ENCODE measurements around the gene OTOR. TPM values are rescaled to one million over a fixed set of nuclear protein-coding genes. Genes with fewer than 3 reads are reported as not detected.

The OTOR gene
- total and polyA plus RNA-seq, 9 donors = 0.08 to 0.35 (median 0.13) TPM; not detected in 2

- Histone ChIP-seq H3K36me3 (ENCODE audit: control insufficient read depth, insufficient read depth, low read length) (no peaks in the 10 kb centered on the region), H3K9me3 (replicated peaks; ENCODE audit: control insufficient read depth, low read depth, low read length) (no peaks in the 10 kb centered on the region), H3K4me3 (ENCODE audit: low read length) (no peak overlapping the region), H3K27ac (ENCODE audit: low read length) (no peak overlapping the region), H3K4me1 (ENCODE audit: control insufficient read depth, insufficient read depth, low read length) (no peaks in the 10 kb centered on the region), H3K27me3 (ENCODE audit: control insufficient read depth, insufficient read depth, low read length) (no peaks in the 10 kb centered on the region)
- DNase-seq = no peak
- 83% methylated on average over 1 of the region's 3 CpGs for WGBS (ENCODE audit: insufficient coverage)
These were observed 807 bp upstream of the OTOR start for GRCh38 chr20:16747291-16747811.

- H3K27me3 ChIP-seq (ENCODE audit: control insufficient read depth, insufficient read depth, low read length) = peaks cover 2% of the 10 kb centered on the region
- H3K4me1 ChIP-seq (ENCODE audit: control insufficient read depth, insufficient read depth, low read length) = no peaks in the 10 kb centered on the region
- no peak overlapping the region for H3K27ac ChIP-seq (ENCODE audit: low read length)
- no peak overlapping the region for H3K4me3 ChIP-seq (ENCODE audit: low read length)
- DNase-seq = no peak
- WGBS (ENCODE audit: insufficient coverage) = 50% methylated on average over 10 of the region's 11 CpGs
- H3K36me3 ChIP-seq (ENCODE audit: control insufficient read depth, insufficient read depth, low read length) = no peaks in the 10 kb centered on the region
- no peaks in the 10 kb centered on the region for H3K9me3 ChIP-seq (replicated peaks; ENCODE audit: control insufficient read depth, low read depth, low read length)
These were observed 1.4 kb downstream of the OTOR start for GRCh38 chr20:16749573-16749972.

- H3K4me3 ChIP-seq (ENCODE audit: low read length) = no peak overlapping the region
- no peaks in the 10 kb centered on the region for H3K4me1 ChIP-seq (ENCODE audit: control insufficient read depth, insufficient read depth, low read length)
- peaks cover 2% of the 10 kb centered on the region for H3K27me3 ChIP-seq (ENCODE audit: control insufficient read depth, insufficient read depth, low read length)
- no peaks in the 10 kb centered on the region for H3K9me3 ChIP-seq (replicated peaks; ENCODE audit: control insufficient read depth, low read depth, low read length)
- no peak for DNase-seq
- H3K27ac ChIP-seq (ENCODE audit: low read length) = no peak overlapping the region
- no peaks in the 10 kb centered on the region for H3K36me3 ChIP-seq (ENCODE audit: control insufficient read depth, insufficient read depth, low read length)
- no CpG with 5 or more reads among the region's 1 CpG for WGBS (ENCODE audit: insufficient coverage)
These were observed 3.9 kb downstream of the OTOR start for GRCh38 chr20:16752082-16752481.

DNA sequence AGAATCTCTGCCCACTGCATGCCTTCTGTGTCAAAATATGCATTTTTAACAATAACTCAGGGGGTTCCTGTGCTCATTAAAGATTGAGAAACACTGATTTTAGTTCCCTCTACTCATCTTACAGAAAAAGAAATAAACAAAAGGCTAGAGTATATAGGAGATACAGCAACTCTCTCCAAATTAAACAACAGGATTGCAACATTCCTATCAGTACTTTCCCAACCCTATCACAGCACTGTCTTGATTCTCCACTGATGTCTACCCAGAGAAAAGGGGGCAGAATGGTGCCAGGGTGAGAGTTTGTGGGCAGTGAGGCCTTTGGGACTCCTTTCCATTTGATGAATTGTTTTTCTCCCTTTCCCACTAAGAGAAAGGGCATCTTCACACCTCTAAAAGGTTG is 4.7 kb downstream of the OTOR start:
- no peak for DNase-seq
- Histone ChIP-seq H3K9me3 (replicated peaks; ENCODE audit: control insufficient read depth, low read depth, low read length) (no peaks in the 10 kb centered on the region), H3K27me3 (ENCODE audit: control insufficient read depth, insufficient read depth, low read length) (peaks cover 2% of the 10 kb centered on the region), H3K36me3 (ENCODE audit: control insufficient read depth, insufficient read depth, low read length) (no peaks in the 10 kb centered on the region), H3K4me1 (ENCODE audit: control insufficient read depth, insufficient read depth, low read length) (no peaks in the 10 kb centered on the region), H3K27ac (ENCODE audit: low read length) (no peak overlapping the region), H3K4me3 (ENCODE audit: low read length) (no peak overlapping the region)

DNA sequence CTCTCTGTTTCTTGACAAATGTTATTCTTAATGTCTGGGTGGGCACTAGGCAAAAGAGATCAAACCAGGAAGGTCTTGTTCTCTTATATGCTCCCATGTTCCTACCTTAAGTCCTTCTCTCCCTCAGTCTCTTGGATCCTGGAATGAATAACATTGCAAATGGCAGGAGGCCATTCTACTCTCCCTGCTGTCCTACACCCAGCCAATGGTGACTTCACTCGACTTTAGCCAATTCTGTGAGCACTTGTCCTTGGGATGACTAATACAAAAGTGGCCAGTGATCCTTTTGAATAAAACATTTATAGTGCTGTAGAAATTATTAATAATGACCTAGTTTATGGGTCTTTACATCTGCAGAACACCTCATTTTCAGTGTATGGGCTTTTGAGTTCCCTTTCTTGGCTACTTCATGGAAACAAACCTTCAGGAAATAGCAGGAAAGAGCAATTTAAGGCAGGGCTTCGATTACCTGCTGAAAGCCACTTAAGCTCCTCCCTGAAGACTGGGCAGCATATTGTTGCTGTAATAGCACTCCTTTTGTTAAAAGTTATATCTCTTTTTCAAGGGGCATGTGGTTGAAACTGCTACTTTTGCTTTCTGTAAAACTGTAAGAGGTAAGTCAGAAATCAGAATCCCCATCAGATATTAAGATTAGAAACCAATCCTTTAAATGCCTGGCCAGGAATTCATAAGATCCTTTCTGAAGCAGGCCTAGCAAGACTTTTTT is 10.5 kb downstream of the OTOR start:
- H3K4me1 ChIP-seq (ENCODE audit: control insufficient read depth, insufficient read depth, low read length) = peaks cover 7% of the 10 kb centered on the region
- peak; percentile 74 for DNase-seq
- H3K4me3 ChIP-seq (ENCODE audit: low read length) = no peak overlapping the region
- no peaks in the 10 kb centered on the region for H3K27me3 ChIP-seq (ENCODE audit: control insufficient read depth, insufficient read depth, low read length)
- no peaks in the 10 kb centered on the region for H3K9me3 ChIP-seq (replicated peaks; ENCODE audit: control insufficient read depth, low read depth, low read length)
- 0% methylated on average over 1 of the region's 2 CpGs for WGBS (ENCODE audit: insufficient coverage)
- H3K27ac ChIP-seq (ENCODE audit: low read length) = no peak overlapping the region
- no peaks in the 10 kb centered on the region for H3K36me3 ChIP-seq (ENCODE audit: control insufficient read depth, insufficient read depth, low read length)

GRCh38 chr20:16759181-16759563 is 11.0 kb downstream of the OTOR start:
- H3K27me3 ChIP-seq (ENCODE audit: control insufficient read depth, insufficient read depth, low read length) = no peaks in the 10 kb centered on the region
- no peaks in the 10 kb centered on the region for H3K9me3 ChIP-seq (replicated peaks; ENCODE audit: control insufficient read depth, low read depth, low read length)
- H3K4me1 ChIP-seq (ENCODE audit: control insufficient read depth, insufficient read depth, low read length) = peaks cover 7% of the 10 kb centered on the region
- no peak overlapping the region for H3K27ac ChIP-seq (ENCODE audit: low read length)
- no CpG with 5 or more reads among the region's 1 CpG for WGBS (ENCODE audit: insufficient coverage)
- H3K4me3 ChIP-seq (ENCODE audit: low read length) = no peak overlapping the region
- DNase-seq = peak; percentile 28
- no peaks in the 10 kb centered on the region for H3K36me3 ChIP-seq (ENCODE audit: control insufficient read depth, insufficient read depth, low read length)

- WGBS (ENCODE audit: insufficient coverage) = 64% methylated on average over 10 of the region's 11 CpGs
- Histone ChIP-seq H3K27me3 (ENCODE audit: control insufficient read depth, insufficient read depth, low read length) (peaks cover 2% of the 10 kb centered on the region), H3K36me3 (ENCODE audit: control insufficient read depth, insufficient read depth, low read length) (no peaks in the 10 kb centered on the region), H3K27ac (ENCODE audit: low read length) (no peak overlapping the region), H3K4me1 (ENCODE audit: control insufficient read depth, insufficient read depth, low read length) (peaks cover 7% of the 10 kb centered on the region), H3K9me3 (replicated peaks; ENCODE audit: control insufficient read depth, low read depth, low read length) (no peaks in the 10 kb centered on the region), H3K4me3 (ENCODE audit: low read length) (no peak overlapping the region)
- no peak for DNase-seq
These were observed 12.5 kb downstream of the OTOR start for GRCh38 chr20:16760431-16761304.

- Histone ChIP-seq H3K4me1 (ENCODE audit: control insufficient read depth, insufficient read depth, low read length) (peaks cover 7% of the 10 kb centered on the region), H3K4me3 (ENCODE audit: low read length) (no peak overlapping the region), H3K36me3 (ENCODE audit: control insufficient read depth, insufficient read depth, low read length) (no peaks in the 10 kb centered on the region), H3K27ac (ENCODE audit: low read length) (no peak overlapping the region), H3K9me3 (replicated peaks; ENCODE audit: control insufficient read depth, low read depth, low read length) (no peaks in the 10 kb centered on the region), H3K27me3 (ENCODE audit: control insufficient read depth, insufficient read depth, low read length) (peaks cover 2% of the 10 kb centered on the region)
- DNase-seq = peak; percentile 88
- no CpG with 5 or more reads among the region's 3 CpGs for WGBS (ENCODE audit: insufficient coverage)
These were observed 13.2 kb downstream of the OTOR start for GRCh38 chr20:16761305-16761829.

DNA sequence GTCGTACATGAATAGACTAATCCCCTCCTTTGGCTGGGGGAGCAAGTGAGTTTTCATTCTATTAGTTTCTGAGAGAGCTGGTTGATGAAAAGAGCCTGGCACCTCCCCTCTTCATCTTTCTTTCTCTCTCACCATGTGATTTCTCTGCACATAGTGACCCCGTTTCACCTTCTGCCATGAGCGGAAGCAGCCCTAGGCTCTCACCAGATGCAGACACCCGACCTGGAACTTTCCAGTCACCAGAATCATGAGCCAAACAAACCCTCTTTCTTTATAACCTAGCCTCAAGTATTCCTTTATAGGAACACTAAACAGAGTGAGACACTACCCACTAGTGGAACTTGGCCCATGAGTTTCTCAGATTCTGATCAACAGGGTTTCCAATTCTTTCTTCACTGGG is 16.4 kb downstream of the OTOR start:
- no peaks in the 10 kb centered on the region for H3K36me3 ChIP-seq (ENCODE audit: control insufficient read depth, insufficient read depth, low read length)
- WGBS (ENCODE audit: insufficient coverage) = 34% methylated on average over 3 of the region's 4 CpGs
- no peak overlapping the region for H3K27ac ChIP-seq (ENCODE audit: low read length)
- H3K4me3 ChIP-seq (ENCODE audit: low read length) = no peak overlapping the region
- no peak for DNase-seq
- H3K27me3 ChIP-seq (ENCODE audit: control insufficient read depth, insufficient read depth, low read length) = peaks cover 2% of the 10 kb centered on the region
- H3K4me1 ChIP-seq (ENCODE audit: control insufficient read depth, insufficient read depth, low read length) = peaks cover 7% of the 10 kb centered on the region
- H3K9me3 ChIP-seq (replicated peaks; ENCODE audit: control insufficient read depth, low read depth, low read length) = no peaks in the 10 kb centered on the region

DNA sequence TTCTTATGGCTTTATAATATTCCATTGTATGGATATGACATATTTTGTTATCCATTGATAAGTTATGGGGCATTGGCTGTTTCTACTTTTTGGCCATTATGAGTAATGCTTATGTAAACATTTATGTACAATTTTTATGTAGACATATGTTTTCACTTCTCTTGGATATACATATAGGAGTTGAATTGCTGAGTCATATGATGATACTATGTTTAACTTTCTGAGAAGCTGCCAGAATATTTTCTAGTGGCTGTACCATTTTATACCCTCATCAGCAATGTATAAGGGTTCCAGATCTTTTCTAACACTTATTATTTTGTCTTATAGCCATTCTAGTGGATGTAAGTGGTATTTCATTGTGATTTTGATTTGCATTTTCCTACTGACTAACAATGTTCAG is 23.1 kb downstream of the OTOR start:
- Histone ChIP-seq H3K9me3 (replicated peaks; ENCODE audit: control insufficient read depth, low read depth, low read length) (peaks cover 3% of the 10 kb centered on the region), H3K27me3 (ENCODE audit: control insufficient read depth, insufficient read depth, low read length) (no peaks in the 10 kb centered on the region), H3K4me3 (ENCODE audit: low read length) (no peak overlapping the region), H3K4me1 (ENCODE audit: control insufficient read depth, insufficient read depth, low read length) (no peaks in the 10 kb centered on the region), H3K36me3 (ENCODE audit: control insufficient read depth, insufficient read depth, low read length) (no peaks in the 10 kb centered on the region), H3K27ac (ENCODE audit: low read length) (no peak overlapping the region)
- DNase-seq = no peak

Measured in muscle of leg (tissue), 11 donors.